GM19023 (cell line): ENCODE measurements around the gene USP33.
"Not testable (repeated sequence)": the region's sequence is repeated elsewhere in the genome, so short reads cannot be mapped to it uniquely, and the experiment has no call there.

Source experiments
- ATAC-seq: cut with Tn5 transposase; IDR thresholded peaks from one replicate; pipeline ENCODE4 v1.9.1; 2021; ENCODE audit warnings: mild to moderate bottlenecking, moderate library complexity; ENCODE audit not compliant: unreplicated experiment

The USP33 gene

GRCh38 chr1:77759071-77760028 lies at the start of gene USP33:
TSS of gene USP33 (minus strand) at chr1:77759852. CDS start at chr1:77741697, 18,155 bp downstream.
- peak; percentile 95 for ATAC-seq

- ATAC-seq = no peak
These were observed 43.7 kb upstream of the USP33 start for GRCh38 chr1:77803371-77803770.

- no peak for ATAC-seq
These were observed 42.4 kb upstream of the USP33 start for GRCh38 chr1:77802026-77802425.

GRCh38 chr1:77797991-77798390 lies 38.3 kb upstream of the USP33 start:
- no peak for ATAC-seq

GRCh38 chr1:77796695-77797405 lies 37.2 kb upstream of the USP33 start:
- ATAC-seq = no peak

GRCh38 chr1:77794550-77794949 lies 34.9 kb upstream of the USP33 start:
- no peak for ATAC-seq

- ATAC-seq = not testable (repeated sequence)
These were observed 26.6 kb upstream of the USP33 start for GRCh38 chr1:77786093-77786741.

- no peak for ATAC-seq
These were observed 23.5 kb upstream of the USP33 start for GRCh38 chr1:77783141-77783540.

GRCh38 chr1:77781683-77782082 lies 22.0 kb upstream of the USP33 start:
- no peak for ATAC-seq

- peak; percentile 96 for ATAC-seq
These were observed 20.1 kb upstream of the USP33 start, which contains the start of gene MIGA1 for GRCh38 chr1:77779529-77780281. TSS of gene MIGA1 (plus strand) at chr1:77779649. CDS start at chr1:77783253, 3,604 bp downstream.

- ATAC-seq = no peak
These were observed 16.5 kb upstream of the USP33 start for GRCh38 chr1:77776007-77776700.

GRCh38 chr1:77768006-77768405 lies 8.4 kb upstream of the USP33 start:
- no peak for ATAC-seq

- no peak for ATAC-seq
These were observed 2.4 kb upstream of the USP33 start for GRCh38 chr1:77762072-77762476.

- no peak for ATAC-seq
These were observed 2.0 kb downstream of the USP33 start for GRCh38 chr1:77757603-77758002.

GRCh38 chr1:77757066-77757584 lies 2.5 kb downstream of the USP33 start:
- ATAC-seq = no peak

- ATAC-seq = no peak
These were observed 3.4 kb downstream of the USP33 start for GRCh38 chr1:77756052-77756754.

- ATAC-seq = not testable (repeated sequence)
These were observed 10.2 kb downstream of the USP33 start for GRCh38 chr1:77749489-77749888.

- no peak for ATAC-seq
These were observed 15.1 kb downstream of the USP33 start for GRCh38 chr1:77744576-77744975.

GRCh38 chr1:77742011-77742555 lies 17.6 kb downstream of the USP33 start:
- no peak for ATAC-seq
